ENCODE measurements around the gene CACNA1H.

Gene CACNA1H

GRCh38 chr16:1222553-1223354 lies 69.8 kb downstream of the CACNA1H start:
- TF ChIP-seq CTCF (IDR thresholded peaks at IDR 0.05; ENCODE audit: low read depth, low read length, poor library complexity, severe bottlenecking) (no peak), EZH2phosphoT487 (IDR thresholded peaks at IDR 0.05; ENCODE audit: borderline replicate concordance, low read length) (no peak)
- Histone ChIP-seq H3K27me3 (ENCODE audit: control insufficient read depth, low read length) (no peaks in the 10 kb centered on the region), H3K36me3 (ENCODE audit: control insufficient read depth, low read length) (no peaks in the 10 kb centered on the region), H3K9me3 (ENCODE audit: control insufficient read depth, insufficient read depth, low read length) (no peaks in the 10 kb centered on the region), H3K27ac (ENCODE audit: low read depth, low read length) (no peak overlapping the region), H3K4me3 (ENCODE audit: low read length) (no peak overlapping the region), H3K79me2 (ENCODE audit: control insufficient read depth, low read length) (no peaks in the 10 kb centered on the region), H3K4me2 (ENCODE audit: low read length) (no peak overlapping the region), H3K9me2 (replicated peaks; ENCODE audit: control insufficient read depth, low read length) (no peaks in the 10 kb centered on the region), H4K20me1 (ENCODE audit: control insufficient read depth, insufficient read depth, low read depth, low read length) (no peaks in the 10 kb centered on the region), H3F3A (ENCODE audit: control insufficient read depth, insufficient read depth) (no peaks in the 10 kb centered on the region), H3K4me1 (ENCODE audit: control insufficient read depth, low read length) (no peaks in the 10 kb centered on the region)

- no peaks in the 10 kb centered on the region for H3K79me2 ChIP-seq (ENCODE audit: control insufficient read depth, low read length)
- no peak overlapping the region for H3K4me2 ChIP-seq (ENCODE audit: low read length)
- no peaks in the 10 kb centered on the region for H3K27me3 ChIP-seq (ENCODE audit: control insufficient read depth, low read length)
- TF ChIP-seq EZH2phosphoT487 (IDR thresholded peaks at IDR 0.05; ENCODE audit: borderline replicate concordance, low read length) (no peak), CTCF (IDR thresholded peaks at IDR 0.05; ENCODE audit: low read depth, low read length, poor library complexity, severe bottlenecking) (no peak)
- H3F3A ChIP-seq (ENCODE audit: control insufficient read depth, insufficient read depth) = no peaks in the 10 kb centered on the region
- H3K9me3 ChIP-seq (ENCODE audit: control insufficient read depth, insufficient read depth, low read length) = no peaks in the 10 kb centered on the region
- no peaks in the 10 kb centered on the region for H3K4me1 ChIP-seq (ENCODE audit: control insufficient read depth, low read length)
- H3K36me3 ChIP-seq (ENCODE audit: control insufficient read depth, low read length) = no peaks in the 10 kb centered on the region
- no peaks in the 10 kb centered on the region for H4K20me1 ChIP-seq (ENCODE audit: control insufficient read depth, insufficient read depth, low read depth, low read length)
- H3K4me3 ChIP-seq (ENCODE audit: low read length) = no peak overlapping the region
- no peaks in the 10 kb centered on the region for H3K9me2 ChIP-seq (replicated peaks; ENCODE audit: control insufficient read depth, low read length)
- no peak overlapping the region for H3K27ac ChIP-seq (ENCODE audit: low read depth, low read length)
Observed at GRCh38 chr16:1223355-1224214, 70.7 kb downstream of the CACNA1H start.

DNA sequence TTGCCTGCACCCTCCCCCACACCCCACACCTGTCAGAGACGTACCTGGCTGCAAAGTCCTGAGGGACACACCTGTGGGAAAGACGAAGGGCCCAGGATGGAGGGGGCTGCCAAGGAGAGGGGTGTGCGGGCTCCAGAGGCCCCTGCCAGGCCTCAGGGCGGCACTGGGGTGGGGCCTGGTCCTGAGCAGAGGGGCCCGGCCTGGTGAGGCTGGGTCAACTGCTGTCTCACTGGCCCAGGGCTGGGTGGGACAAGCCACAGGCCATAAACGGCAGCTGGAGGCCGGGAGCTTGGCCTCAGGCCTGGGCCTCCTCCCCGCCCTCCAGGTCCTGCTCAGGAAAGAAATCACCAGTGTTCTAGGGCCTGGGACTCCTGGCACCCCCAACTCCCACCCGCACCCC lies 71.7 kb downstream of the CACNA1H start:
- Histone ChIP-seq H4K20me1 (ENCODE audit: control insufficient read depth, insufficient read depth, low read depth, low read length) (no peaks in the 10 kb centered on the region), H3K27ac (ENCODE audit: low read depth, low read length) (no peak overlapping the region), H3K27me3 (ENCODE audit: control insufficient read depth, low read length) (no peaks in the 10 kb centered on the region), H3K4me1 (ENCODE audit: control insufficient read depth, low read length) (no peaks in the 10 kb centered on the region), H3K4me2 (ENCODE audit: low read length) (no peak overlapping the region), H3K36me3 (ENCODE audit: control insufficient read depth, low read length) (no peaks in the 10 kb centered on the region), H3K79me2 (ENCODE audit: control insufficient read depth, low read length) (no peaks in the 10 kb centered on the region), H3F3A (ENCODE audit: control insufficient read depth, insufficient read depth) (no peaks in the 10 kb centered on the region), H3K9me2 (replicated peaks; ENCODE audit: control insufficient read depth, low read length) (no peaks in the 10 kb centered on the region), H3K9me3 (ENCODE audit: control insufficient read depth, insufficient read depth, low read length) (no peaks in the 10 kb centered on the region), H3K4me3 (ENCODE audit: low read length) (no peak overlapping the region)
- TF ChIP-seq EZH2phosphoT487 (IDR thresholded peaks at IDR 0.05; ENCODE audit: borderline replicate concordance, low read length) (no peak), CTCF (IDR thresholded peaks at IDR 0.05; ENCODE audit: low read depth, low read length, poor library complexity, severe bottlenecking) (no peak)

All from DOHH2 (cell line).